Heart left ventricle (tissue), 16 donors: ENCODE measurements around the gene NRM. TPM values are rescaled to one million over a fixed set of nuclear protein-coding genes. Genes with fewer than 3 reads are reported as not detected.
A peak's percentile ranks its signal among the peaks of the same experiment; 100 is the strongest.

Source experiments
- ATAC-seq, 4 donors: fragments of 200-7000 bp; cut with Tn5 transposase; one replicate each; pipeline ENCODE4 v1.9.1; 2020 to 2022; ENCODE audit warnings: moderate library complexity in 4 of 4, mild to moderate bottlenecking in 3 of 4, moderate number of reproducible peaks in 1 of 4
- DNase-seq, 5 donors: peaks; one replicate each; pipeline ENCODE4 v3.0.0-alpha.2; 2020
- H3K27ac ChIP-seq, 12 donors: fragments of 200-600 bp; sonication (generic) in 4 of 12; one replicate each; pipeline versions ENCODE4 v1.5.0 to v1.8.0; 2016 to 2022; ENCODE audit warnings: mild to moderate bottlenecking in 2 of 12
- H3K27me3 ChIP-seq, 9 donors: fragments of 200-600 bp; sonication (generic) in 2 of 9; one replicate each; pipeline versions ENCODE4 v1.5.1 to v1.8.0; 2016 to 2022; ENCODE audit warnings: mild to moderate bottlenecking in 3 of 9
- H3K36me3 ChIP-seq, 9 donors: fragments of 200-600 bp; sonication (generic) in 2 of 9; one replicate each; pipeline versions ENCODE4 v1.5.0 to v1.8.0; 2018 to 2022; ENCODE audit warnings: mild to moderate bottlenecking in 2 of 9
- H3K4me1 ChIP-seq, 12 donors: fragments of 200-600 bp; sonication (generic) in 4 of 12; one replicate each; pipeline versions ENCODE4 v1.5.0 to v1.8.0; 2016 to 2022; ENCODE audit warnings: mild to moderate bottlenecking in 3 of 12
- H3K4me3 ChIP-seq, 12 donors: fragments of 200-600 bp; sonication (generic) in 4 of 12; one replicate each; pipeline versions ENCODE4 v1.5.0 to v1.8.0; 2017 to 2022; ENCODE audit warnings: mild to moderate bottlenecking in 9 of 12, moderate library complexity in 4 of 12
- H3K9me3 ChIP-seq, 12 donors: fragments of 200-600 bp; sonication (generic) in 4 of 12; one replicate each; pipeline versions ENCODE4 v1.5.0 to v1.8.0; 2016 to 2022; ENCODE audit warnings: mild to moderate bottlenecking in 1 of 12
- CTCF ChIP-seq, 12 donors: fragments of 200-600 bp; sonication (generic) in 4 of 12; IDR thresholded peaks; one replicate each; pipeline versions ENCODE4 v1.5.0 to v1.8.0; 2018 to 2022; ENCODE audit warnings: antibody characterized with exemption in 12 of 12, mild to moderate bottlenecking in 5 of 12
- POLR2A ChIP-seq, 2 donors: fragments of 450-650 bp; IDR thresholded peaks; one replicate each; pipeline ENCODE4 v1.6.1; 2017; ENCODE audit warnings: antibody characterized with exemption in 2 of 2, mild to moderate bottlenecking in 2 of 2, moderate library complexity in 2 of 2
- WGBS, 4 donors: extraction: QIAGEN DNeasy Blood & Tissue Kit in 2 of 4; methylation state at CpG; one replicate each; pipeline versions ENCODE4 v1.1.5 to v1.1.7; 2013 to 2018; 5-methylcytosine and 5-hydroxymethylcytosine counted together
- intact Hi-C, 10 donors: fragments of 100-400 bp; cut with DNase I; formaldehyde crosslinking; loops; one replicate each; pipeline versions ENCODE4 v1.11.1 to v1.14.2; 2022
- polyA plus RNA-seq, 2 donors: library from polyadenylated mRNA; stranded (reverse); fragments of 200-250 nt; gene quantifications; one replicate each; pipeline ENCODE4 v1.2.3, GENCODE V29; 2013
- total RNA-seq, 9 donors: library from RNA; depleted of rRNA in 2 of 9; stranded (reverse); fragments of >200 nt in 2 of 9; fragmentation: NEBNext Ultra II Directional in 3 of 9; extraction: Animal tissue kit (Norgen Biotek cat#: 25700) in 3 of 9; gene quantifications; one replicate each; pipeline versions ENCODE4 v1.1.0 to v1.2.4, GENCODE V29; 2016 to 2023
- donor health status: ischemic (EF 13 %, LVEDD 7.1; RV severe dilation, severe dysfunction).
- donor health status: healthy with polysubstance abuse.
- donor health status: DM: no; HTN: yes; CAD: no.
- donor health status: DM: no; HTN: no; CAD: no.
- donor health status: ischemic (EF 25% LVEDD 6.9; RV normal size, moderate dysfunction).
- donor health status: ischemic (EF 25% LVEDD 5.7; RV mildly dilated, moderate dysfunction).
- donor health status: healthy.
- donor health status: DM: yes; HTN: yes; CAD: no.
- donor health status: ischemic (EF 35%, LVEDD 5.7; RV mildly dilated, moderate dysfunction).
- donor health status: nonischemic (EF 11% LVEDD 7.7; RV severe dilation, severe dysfunction).
- donor health status: DM: yes; HTN: yes; CAD: no.
- donor health status: PGD.
- donor health status: ischemic (EF 29% LVEDD 5.4; RV normal size, mild dysfunction).
- donor health status: nonischemic (EF 23%, LVEDD 6.1; RV moderate dilation, normal function).

The NRM gene
- total and polyA plus RNA-seq, 11 donors = 2.2 to 9.6 (median 3.9) TPM

- TF ChIP-seq POLR2A (IDR thresholded peaks at IDR 0.05) (no peak), CTCF (IDR thresholded peaks at IDR 0.05) (no peak)
- Histone ChIP-seq H3K4me3 (no peak overlapping the region), H3K9me3 (no peaks in the 10 kb centered on the region), H3K27ac (peak overlapping the region in 1 of 12 donors; percentile 48), H3K36me3 (peaks cover 0 to 100% (median 95%) of the 10 kb centered on the region in 9 donors), H3K27me3 (no peaks in the 10 kb centered on the region), H3K4me1 (peaks cover 0 to 47% (median 28%) of the 10 kb centered on the region in 12 donors)
- intact Hi-C loops = loop anchor here in 4 of 10 donors (5.0 to 10.0 kb wide), 5 partner anchors 173 to 357 kb away; partner anchors contain the start of genes GNL1 (in 1 of the 4), HLA-E (in 1 of the 4) and PRR3 (in 1 of the 4)
- WGBS, 4 donors = 61 to 67% (median 63%) methylated on average over 7 of the region's 7 CpGs
- ATAC-seq = no peak
- DNase-seq = no peak
These were observed 37.3 kb upstream of the NRM start for GRCh38 chr6:30727920-30728553.

- Histone ChIP-seq H3K4me3 (no peak overlapping the region), H3K9me3 (no peaks in the 10 kb centered on the region), H3K27ac (peak overlapping the region in 1 of 12 donors; percentile 48), H3K36me3 (peaks cover 0 to 98% (median 87%) of the 10 kb centered on the region in 9 donors), H3K27me3 (no peaks in the 10 kb centered on the region), H3K4me1 (peaks cover 0 to 60% (median 38%) of the 10 kb centered on the region in 12 donors)
- ATAC-seq (no peak), DNase-seq (no peak)
- intact Hi-C loops = loop anchor here in 4 of 10 donors (5.0 to 10.0 kb wide), 5 partner anchors 172 to 358 kb away; partner anchors contain the start of genes GNL1 (in 1 of the 4), HLA-E (in 1 of the 4) and PRR3 (in 1 of the 4)
- no peak for TF ChIP-seq POLR2A (IDR thresholded peaks at IDR 0.05)
- TF ChIP-seq CTCF (IDR thresholded peaks at IDR 0.05) = no peak
- WGBS, 4 donors = 89 to 93% (median 89%) methylated on average over 11 of the region's 11 CpGs
These were observed 36.0 kb upstream of the NRM start for GRCh38 chr6:30726506-30727413.

GRCh38 chr6:30725713-30726505 lies 35.1 kb upstream of the NRM start:
- TF ChIP-seq POLR2A (IDR thresholded peaks at IDR 0.05) = no peak
- no peak for TF ChIP-seq CTCF (IDR thresholded peaks at IDR 0.05)
- H3K27me3 ChIP-seq = no peaks in the 10 kb centered on the region
- H3K27ac ChIP-seq = peak overlapping the region in 5 of 12 donors; percentile 19 to 48 (median 37)
- WGBS, 4 donors = 47 to 65% (median 61%) methylated on average over 3 of the region's 3 CpGs
- H3K36me3 ChIP-seq = peaks cover 0 to 92% (median 82%) of the 10 kb centered on the region in 9 donors
- intact Hi-C loops = loop anchor here in 4 of 10 donors (5.0 to 10.0 kb wide), 5 partner anchors 171 to 359 kb away; partner anchors contain the start of genes GNL1 (in 1 of the 4), HLA-E (in 1 of the 4) and PRR3 (in 1 of the 4)
- H3K4me3 ChIP-seq = no peak overlapping the region
- H3K9me3 ChIP-seq = no peaks in the 10 kb centered on the region
- no peak for ATAC-seq
- peaks cover 0 to 55% (median 36%) of the 10 kb centered on the region in 12 donors for H3K4me1 ChIP-seq
- no peak for DNase-seq
